ENCODE results near the gene AP1G2.

The AP1G2 gene

GRCh38 chr14:23520899-23521533 is 46.6 kb downstream of the AP1G2 start:
- no peak for DNase-seq (ENCODE audit: low read depth in 3 of 3, low spot score in 1 of 3)

GRCh38 chr14:23518709-23519108 is 48.9 kb downstream of the AP1G2 start:
- DNase-seq (ENCODE audit: low read depth in 3 of 3, low spot score in 1 of 3), result no peak

- no peak for DNase-seq (ENCODE audit: low read depth in 3 of 3, low spot score in 1 of 3)
Observed at GRCh38 chr14:23517650-23518326, 49.8 kb downstream of the AP1G2 start.

- no peak for DNase-seq (ENCODE audit: low read depth in 3 of 3, low spot score in 1 of 3)
Observed at GRCh38 chr14:23514644-23514957, 53.0 kb downstream of the AP1G2 start.

- DNase-seq (ENCODE audit: low read depth in 3 of 3, low spot score in 1 of 3), result no peak
Observed at GRCh38 chr14:23513818-23514643, 53.6 kb downstream of the AP1G2 start.

GRCh38 chr14:23513005-23513817 is 54.4 kb downstream of the AP1G2 start:
- no peak for DNase-seq (ENCODE audit: low read depth in 3 of 3, low spot score in 1 of 3)

GRCh38 chr14:23512156-23512555 is 55.4 kb downstream of the AP1G2 start:
- DNase-seq (ENCODE audit: low read depth in 3 of 3, low spot score in 1 of 3), result no peak
